Kidney (tissue), 14 donors: Measurements from ENCODE around the gene C9orf50. TPM values are rescaled to one million over a fixed set of nuclear protein-coding genes. Genes with fewer than 3 reads are reported as not detected.

Source experiments
- DNase-seq, 5 donors: peaks; one replicate each; pipeline ENCODE4 v3.0.0-alpha.2; 2013 to 2020
- FAIRE-seq: peaks from 2 replicates; lab custom pipeline; 2012; peaks lifted over from hg19 to GRCh38; lab: Jason Lieb, UNC
- H3K27ac ChIP-seq, 2 donors: one replicate each; pipeline ENCODE4 v1.7.0; 2013; ENCODE audit warnings: low read depth in 2 of 2, low read length in 2 of 2, inconsistent platforms in 1 of 2
- H3K27me3 ChIP-seq: one replicate; pipeline ENCODE4 v1.7.1; 2013; ENCODE audit warnings: low read length, inconsistent platforms; ENCODE audit not compliant: control insufficient read depth, insufficient read depth
- H3K36me3 ChIP-seq, 3 donors: one replicate each; pipeline versions ENCODE4 v1.7.0 to v1.7.1; 2013; ENCODE audit warnings: low read length in 3 of 3, control low read depth in 1 of 3, inconsistent platforms in 1 of 3; ENCODE audit not compliant: insufficient read depth in 3 of 3, control insufficient read depth in 2 of 3
- H3K4me1 ChIP-seq, 3 donors: one replicate each; pipeline versions ENCODE4 v1.7.0 to v1.7.1; 2013; ENCODE audit warnings: low read length in 3 of 3, inconsistent platforms in 1 of 3, low read depth in 1 of 3; ENCODE audit not compliant: control insufficient read depth in 2 of 3, insufficient read depth in 2 of 3
- H3K4me3 ChIP-seq, 3 donors: one replicate each; pipeline versions ENCODE4 v1.7.0 to v1.8.1; 2013; ENCODE audit warnings: low read length in 3 of 3, control low read depth in 1 of 3, inconsistent platforms in 1 of 3
- H3K9ac ChIP-seq, 3 donors: one replicate each; pipeline versions ENCODE4 v1.7.0 to v1.7.1; 2013; ENCODE audit warnings: low read length in 3 of 3, control low read depth in 1 of 3, inconsistent platforms in 1 of 3
- H3K9me3 ChIP-seq, 3 donors: one replicate each; pipeline versions ENCODE4 v1.7.0 to v1.7.1; 2013; ENCODE audit warnings: low read length in 3 of 3, control low read depth in 1 of 3, inconsistent platforms in 1 of 3; ENCODE audit not compliant: control insufficient read depth in 2 of 3, insufficient read depth in 1 of 3
- CTCF ChIP-seq: IDR thresholded peaks from 3 replicates; pipeline ENCODE4 v1.5.1; 2012; ENCODE audit warnings: mild to moderate bottlenecking, moderate library complexity, borderline replicate concordance; ENCODE audit not compliant: insufficient read depth; ENCODE audit errors: extremely low read depth
- intact Hi-C: fragments of 100-400 bp; cut with DNase I; formaldehyde crosslinking; loops from one replicate; pipeline ENCODE4 v1.11.1; 2022
- polyA plus RNA-seq: library from polyadenylated mRNA; stranded (reverse); fragments of 350-450 nt; fragmentation: Illumina TruSeq; extraction: RNeasy Lipid Tissue Mini Kit (QIAGEN cat#74804); gene quantifications from one replicate; pipeline ENCODE4 v1.2.3, GENCODE V29; 2014; ENCODE audit warnings: low read depth, low replicate concordance; ENCODE audit not compliant: insufficient read depth
- total RNA-seq: library from RNA; stranded (reverse); fragmentation: NEBNext Ultra II Directional; extraction: Animal tissue kit (Norgen Biotek cat#: 25700); gene quantifications from one replicate; pipeline ENCODE4 v1.2.1, GENCODE V29; 2021
- donor health status: control.
- donor health status: control.
- donor health status: control.
- donor health status: control.
- donor health status: control.
- donor health status: DM: yes; HTN: yes; CAD: no.
- donor health status: Normal renal cell carcinoma (clear cell type).

The C9orf50 gene
- total and polyA plus RNA-seq, 2 donors from 2014 or later = 1.1 to 2.8 TPM

DNA sequence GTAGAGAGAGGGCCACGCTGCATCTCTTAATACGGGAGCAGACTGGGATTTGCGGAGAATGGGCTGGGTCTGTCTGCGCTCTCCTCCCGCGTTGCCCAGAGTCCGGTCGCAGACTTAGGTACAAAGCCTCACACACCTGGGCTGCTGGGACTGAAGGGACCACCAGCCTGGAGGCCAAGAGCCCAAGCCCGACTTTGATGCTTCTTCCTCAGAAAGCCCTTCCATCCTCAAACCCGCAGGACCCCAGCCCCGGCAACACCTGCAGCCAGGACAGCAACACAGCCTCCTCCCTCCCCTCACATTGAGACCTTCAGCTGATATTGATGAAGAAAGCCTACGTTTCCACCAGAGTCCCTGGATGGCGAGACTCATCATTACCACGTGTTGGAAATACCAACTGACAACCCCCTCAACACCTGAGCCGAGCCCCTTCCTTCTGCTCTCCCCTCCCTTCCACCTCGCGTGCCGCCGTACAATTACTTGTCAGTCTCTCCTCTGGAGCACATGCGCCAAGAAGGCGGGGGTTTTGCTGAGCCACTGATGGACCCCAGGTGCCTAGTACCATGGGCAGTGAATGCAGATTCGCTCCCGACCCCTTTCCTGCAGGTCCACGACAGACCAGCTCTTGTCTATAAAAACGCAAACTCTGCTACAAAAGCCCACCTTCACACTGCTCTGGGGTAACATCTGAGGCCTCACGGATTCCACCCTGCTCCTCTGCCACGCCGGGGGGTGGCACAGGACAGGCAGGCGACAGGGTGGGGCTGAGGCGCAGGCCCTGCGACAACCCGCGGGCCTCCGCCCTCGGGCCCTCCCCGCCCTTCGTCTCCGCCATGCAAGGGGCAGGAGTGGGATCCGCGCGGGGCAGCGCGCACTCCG is 20.2 kb upstream of the C9orf50 start:
- peaks cover 0 to 28% (median 8%) of the 10 kb centered on the region in 3 donors for H3K4me1 ChIP-seq
- no peaks in the 10 kb centered on the region for H3K9me3 ChIP-seq
- no peak for FAIRE-seq
- peak overlapping the region; percentile 45 to 88 (median 74) for H3K9ac ChIP-seq
- no peak for TF ChIP-seq CTCF
- no peaks in the 10 kb centered on the region for H3K27me3 ChIP-seq
- H3K27ac ChIP-seq = peak overlapping the region; percentile 89 to 90
- peak in 1 of 5 donors; percentile 82 for DNase-seq
- H3K4me3 ChIP-seq = peak overlapping the region; percentile 73 to 90 (median 77)
- H3K36me3 ChIP-seq = peaks cover 0 to 27% (median 18%) of the 10 kb centered on the region in 3 donors
- intact Hi-C loops = loop anchor here (10.0 kb wide), 1 partner anchor 144 kb away; no protein-coding TSS in a partner anchor

- Histone ChIP-seq H3K4me1 (peaks cover 0 to 28% (median 8%) of the 10 kb centered on the region in 3 donors), H3K27ac (peak overlapping the region; percentile 23 to 74), H3K4me3 (peak overlapping the region in 2 of 3 donors; percentile 77 to 90), H3K9ac (peak overlapping the region in 1 of 3 donors; percentile 88), H3K36me3 (peaks cover 0 to 34% (median 18%) of the 10 kb centered on the region in 3 donors), H3K9me3 (no peaks in the 10 kb centered on the region), H3K27me3 (no peaks in the 10 kb centered on the region)
- DNase-seq = peak; percentile 54 to 85 (median 75)
- no peak for TF ChIP-seq CTCF
- FAIRE-seq = no peak
- intact Hi-C loops = loop anchor here (10.0 kb wide), 1 partner anchor 145 kb away; no protein-coding TSS in a partner anchor
Observed at GRCh38 chr9:129640086-129640870, 19.4 kb upstream of the C9orf50 start.

GRCh38 chr9:129639756-129640085 is 18.8 kb upstream of the C9orf50 start:
- no peak overlapping the region for H3K9ac ChIP-seq
- no peak for TF ChIP-seq CTCF
- DNase-seq (no peak), FAIRE-seq (no peak)
- H3K27ac ChIP-seq = peak overlapping the region; percentile 39 to 52
- intact Hi-C loops = loop anchor here (10.0 kb wide), 1 partner anchor 145 kb away; no protein-coding TSS in a partner anchor
- H3K4me1 ChIP-seq = peaks cover 0 to 28% (median 8%) of the 10 kb centered on the region in 3 donors
- H3K4me3 ChIP-seq = no peak overlapping the region
- H3K9me3 ChIP-seq = no peaks in the 10 kb centered on the region
- H3K36me3 ChIP-seq = peaks cover 0 to 39% (median 23%) of the 10 kb centered on the region in 3 donors
- no peaks in the 10 kb centered on the region for H3K27me3 ChIP-seq
